ENCODE results near the gene ZNF304.
A peak's percentile ranks its signal among the peaks of the same experiment; 100 is the strongest.
"Not testable (repeated sequence)": the region's sequence is repeated elsewhere in the genome, so short reads cannot be mapped to it uniquely, and the experiment has no call there.

ZNF304 gene

GRCh38 chr19:57338877-57339276 lies 12.2 kb upstream of the ZNF304 start:
- Mint-ChIP-seq H3K36me3 (peaks cover 22% of the 10 kb centered on the region), H3K9me3 (no peaks in the 10 kb centered on the region), H3K27ac (no peak overlapping the region), H3K4me3 (no peak overlapping the region), H3K4me1 (no peaks in the 10 kb centered on the region), H3K27me3 (no peaks in the 10 kb centered on the region)
- no peak for ATAC-seq

DNA sequence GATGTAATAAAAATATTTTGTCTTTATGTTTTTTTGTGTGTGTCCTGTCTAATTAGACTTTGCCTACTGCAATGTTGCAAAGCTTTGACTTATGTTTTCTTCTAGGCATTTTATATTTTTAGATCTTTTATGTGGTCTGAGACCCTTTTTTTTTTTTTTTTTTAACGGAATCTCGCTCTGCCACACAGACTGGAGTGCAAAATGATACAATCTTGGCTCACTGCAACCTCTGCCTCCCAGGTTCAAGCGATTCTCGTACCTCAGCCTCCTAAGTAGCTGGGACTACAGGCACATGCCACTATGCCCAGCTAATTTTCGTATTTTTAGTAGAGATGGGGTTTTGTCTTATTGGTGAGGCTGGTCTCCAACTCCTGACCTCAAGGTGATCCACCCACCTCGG lies 8.5 kb upstream of the ZNF304 start:
- no peaks in the 10 kb centered on the region for H3K27me3 Mint-ChIP-seq

DNA sequence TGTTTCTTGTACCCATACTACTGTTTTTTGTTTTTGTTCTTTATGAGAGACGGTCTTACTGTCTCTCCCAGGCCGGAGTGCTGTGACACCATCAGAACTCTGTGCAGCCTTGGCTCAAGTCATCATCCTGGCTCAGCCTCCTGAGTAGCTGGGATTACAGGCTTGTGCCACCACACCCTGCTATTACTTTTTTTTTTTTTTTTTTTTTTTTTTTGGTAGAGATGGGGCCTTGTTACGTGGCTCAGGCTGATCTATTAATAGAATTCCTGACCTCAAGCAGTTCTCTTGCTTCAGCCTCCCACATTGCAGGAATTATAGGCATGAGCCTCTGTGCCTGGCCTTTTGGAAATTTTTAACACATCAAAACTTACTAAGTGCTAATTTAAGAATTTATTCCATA lies 2.9 kb upstream of the ZNF304 start:
- Mint-ChIP-seq H3K27ac (no peak overlapping the region), H3K9me3 (peaks cover 8% of the 10 kb centered on the region), H3K4me3 (no peak overlapping the region), H3K27me3 (no peaks in the 10 kb centered on the region), H3K36me3 (peaks cover 21% of the 10 kb centered on the region), H3K4me1 (peaks cover 30% of the 10 kb centered on the region)
- no peak for ATAC-seq

More for the DNA sequence above, 8.5 kb upstream of the ZNF304 start:
- no peak overlapping the region for H3K27ac Mint-ChIP-seq
- H3K36me3 Mint-ChIP-seq: no peaks in the 10 kb centered on the region
- H3K4me3 Mint-ChIP-seq: no peak overlapping the region
- H3K9me3 Mint-ChIP-seq: no peaks in the 10 kb centered on the region
- no peaks in the 10 kb centered on the region for H3K4me1 Mint-ChIP-seq
- ATAC-seq: no peak

- peak overlapping the region; percentile 96 for H3K4me3 Mint-ChIP-seq
- no peaks in the 10 kb centered on the region for H3K27me3 Mint-ChIP-seq
- H3K9me3 Mint-ChIP-seq: peaks cover 32% of the 10 kb centered on the region
- peaks cover 37% of the 10 kb centered on the region for H3K4me1 Mint-ChIP-seq
- peaks cover 58% of the 10 kb centered on the region for H3K36me3 Mint-ChIP-seq
- no peak for ATAC-seq
- peak overlapping the region; percentile 96 for H3K27ac Mint-ChIP-seq
Observed at GRCh38 chr19:57351867-57352266, 796 bp downstream of the ZNF304 start.

- H3K9me3 Mint-ChIP-seq: peaks cover 39% of the 10 kb centered on the region
- no peak overlapping the region for H3K4me3 Mint-ChIP-seq
- H3K27ac Mint-ChIP-seq: no peak overlapping the region
- peaks cover 29% of the 10 kb centered on the region for H3K4me1 Mint-ChIP-seq
- ATAC-seq: no peak
- no peaks in the 10 kb centered on the region for H3K27me3 Mint-ChIP-seq
- peaks cover 86% of the 10 kb centered on the region for H3K36me3 Mint-ChIP-seq
Observed at GRCh38 chr19:57355916-57356315, 4.8 kb downstream of the ZNF304 start.

DNA sequence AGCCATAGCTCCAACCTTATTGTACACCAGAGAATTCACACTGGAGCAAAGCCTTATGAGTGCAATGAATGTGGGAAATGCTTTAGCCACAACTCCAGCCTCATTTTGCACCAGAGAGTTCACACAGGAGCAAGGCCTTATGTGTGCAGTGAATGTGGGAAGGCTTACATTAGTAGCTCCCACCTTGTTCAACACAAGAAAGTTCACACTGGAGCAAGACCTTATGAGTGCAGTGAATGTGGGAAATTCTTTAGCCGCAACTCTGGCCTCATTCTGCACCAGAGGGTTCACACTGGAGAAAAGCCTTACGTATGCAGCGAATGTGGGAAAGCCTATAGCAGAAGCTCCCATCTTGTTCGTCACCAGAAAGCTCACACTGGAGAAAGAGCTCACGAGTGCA lies 6.3 kb downstream of the ZNF304 start:
- ATAC-seq: no peak
- Mint-ChIP-seq H3K9me3 (peaks cover 40% of the 10 kb centered on the region), H3K4me3 (no peak overlapping the region), H3K27ac (no peak overlapping the region), H3K27me3 (no peaks in the 10 kb centered on the region), H3K36me3 (peaks cover 77% of the 10 kb centered on the region), H3K4me1 (peaks cover 14% of the 10 kb centered on the region)

- Mint-ChIP-seq H3K4me3 (no peak overlapping the region), H3K27ac (no peak overlapping the region), H3K27me3 (no peaks in the 10 kb centered on the region), H3K9me3 (peaks cover 30% of the 10 kb centered on the region), H3K36me3 (peaks cover 66% of the 10 kb centered on the region), H3K4me1 (peaks cover 14% of the 10 kb centered on the region)
- no peak for ATAC-seq
Observed at GRCh38 chr19:57359300-57359699, 8.2 kb downstream of the ZNF304 start.

DNA sequence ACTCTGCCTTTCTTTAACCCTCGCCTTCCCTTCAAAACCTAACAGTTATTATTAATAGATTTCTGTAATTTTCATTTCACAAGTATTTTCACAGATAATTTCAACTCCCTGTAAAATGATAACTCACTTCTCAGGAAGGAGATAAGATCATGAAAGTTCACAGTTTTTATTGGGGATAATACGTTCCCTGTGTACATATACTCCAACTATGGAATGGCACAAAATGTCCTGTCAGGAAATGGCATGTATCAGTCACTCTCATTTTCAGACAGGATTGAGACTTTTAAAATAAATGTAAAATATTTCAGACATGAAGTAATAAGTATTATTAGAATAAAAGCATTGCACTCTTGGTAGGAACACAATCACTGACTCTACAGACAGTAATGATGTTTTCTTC lies 11.3 kb downstream of the ZNF304 start:
- ATAC-seq: no peak
- Mint-ChIP-seq H3K4me3 (no peak overlapping the region), H3K27me3 (no peaks in the 10 kb centered on the region), H3K4me1 (peaks cover 17% of the 10 kb centered on the region), H3K9me3 (peaks cover 11% of the 10 kb centered on the region), H3K36me3 (peaks cover 35% of the 10 kb centered on the region), H3K27ac (peak overlapping the region; percentile 90)

GRCh38 chr19:57362997-57363687 lies 12.1 kb downstream of the ZNF304 start, which contains the start of the genes TRAPPC2B and ZNF547:
TSS of gene TRAPPC2B (plus strand) at chr19:57363551. CDS start at chr19:57364834, 1,283 bp downstream.
TSS of gene ZNF547 (plus strand) at chr19:57363551. CDS start at chr19:57368556, 5,005 bp downstream.
- H3K4me1 Mint-ChIP-seq: peaks cover 17% of the 10 kb centered on the region
- H3K9me3 Mint-ChIP-seq: peaks cover 8% of the 10 kb centered on the region
- peak; percentile 98 for ATAC-seq
- H3K36me3 Mint-ChIP-seq: peaks cover 28% of the 10 kb centered on the region
- no peaks in the 10 kb centered on the region for H3K27me3 Mint-ChIP-seq
- H3K27ac Mint-ChIP-seq: peak within 1 kb of the TSS; percentile 90
- H3K4me3 Mint-ChIP-seq: peak within 1 kb of the TSS; percentile 95

GRCh38 chr19:57363688-57364181 lies 12.7 kb downstream of the ZNF304 start:
- Mint-ChIP-seq H3K9me3 (peaks cover 9% of the 10 kb centered on the region), H3K4me3 (peak overlapping the region; percentile 95), H3K27ac (peak overlapping the region; percentile 90), H3K27me3 (no peaks in the 10 kb centered on the region), H3K4me1 (peaks cover 19% of the 10 kb centered on the region), H3K36me3 (peaks cover 28% of the 10 kb centered on the region)
- ATAC-seq: peak; percentile 20

- H3K36me3 Mint-ChIP-seq: peaks cover 45% of the 10 kb centered on the region
- no peak for ATAC-seq
- no peak overlapping the region for H3K27ac Mint-ChIP-seq
- peaks cover 10% of the 10 kb centered on the region for H3K9me3 Mint-ChIP-seq
- peaks cover 28% of the 10 kb centered on the region for H3K4me1 Mint-ChIP-seq
- H3K27me3 Mint-ChIP-seq: no peaks in the 10 kb centered on the region
- H3K4me3 Mint-ChIP-seq: no peak overlapping the region
Observed at GRCh38 chr19:57366776-57367175, 15.7 kb downstream of the ZNF304 start.

- Mint-ChIP-seq H3K9me3 (peaks cover 25% of the 10 kb centered on the region), H3K4me3 (no peak overlapping the region), H3K27me3 (no peaks in the 10 kb centered on the region), H3K36me3 (peaks cover 100% of the 10 kb centered on the region), H3K4me1 (peaks cover 5% of the 10 kb centered on the region), H3K27ac (no peak overlapping the region)
- no peak for ATAC-seq
Observed at GRCh38 chr19:57374179-57374578, 23.1 kb downstream of the ZNF304 start.

DNA sequence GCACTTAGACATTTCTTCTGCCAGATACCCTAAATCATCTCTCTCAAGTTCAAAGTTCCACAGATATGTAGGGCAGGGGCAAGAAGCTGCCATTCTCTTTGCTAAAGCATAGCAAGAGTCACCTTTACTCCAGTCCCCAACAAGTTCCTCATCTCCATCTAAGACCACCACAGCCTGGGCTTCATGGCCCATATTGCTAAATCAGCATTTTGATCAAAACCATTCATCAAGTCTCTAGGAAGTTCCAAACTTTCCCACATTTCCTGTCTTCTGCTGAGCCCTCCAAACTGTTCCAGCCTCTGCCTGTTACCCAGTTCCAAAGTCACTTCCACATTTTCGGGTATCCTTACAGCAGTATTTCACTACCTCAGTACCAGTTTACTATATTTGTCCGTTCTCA lies 23.6 kb downstream of the ZNF304 start:
- not testable (repeated sequence) for ATAC-seq, H3K4me3 Mint-ChIP-seq, H3K27ac Mint-ChIP-seq, H3K27me3 Mint-ChIP-seq, H3K4me1 Mint-ChIP-seq
- Mint-ChIP-seq H3K36me3 (peaks cover 100% of the 10 kb centered on the region), H3K9me3 (peaks cover 28% of the 10 kb centered on the region)

- no peaks in the 10 kb centered on the region for H3K27me3 Mint-ChIP-seq
- no peaks in the 10 kb centered on the region for H3K4me1 Mint-ChIP-seq
- H3K9me3 Mint-ChIP-seq: peaks cover 29% of the 10 kb centered on the region
- no peak overlapping the region for H3K27ac Mint-ChIP-seq
- H3K36me3 Mint-ChIP-seq: peaks cover 92% of the 10 kb centered on the region
- no peak overlapping the region for H3K4me3 Mint-ChIP-seq
- no peak for ATAC-seq
Observed at GRCh38 chr19:57376151-57376550, 25.1 kb downstream of the ZNF304 start.

GRCh38 chr19:57377498-57378146 lies 26.6 kb downstream of the ZNF304 start:
- peaks cover 29% of the 10 kb centered on the region for H3K9me3 Mint-ChIP-seq
- no peak for ATAC-seq
- H3K4me3 Mint-ChIP-seq: no peak overlapping the region
- no peaks in the 10 kb centered on the region for H3K4me1 Mint-ChIP-seq
- H3K27ac Mint-ChIP-seq: no peak overlapping the region
- H3K27me3 Mint-ChIP-seq: no peaks in the 10 kb centered on the region
- H3K36me3 Mint-ChIP-seq: peaks cover 77% of the 10 kb centered on the region

- no peak for ATAC-seq
- H3K27ac Mint-ChIP-seq: no peak overlapping the region
Observed at GRCh38 chr19:57380923-57381322, 29.9 kb downstream of the ZNF304 start.

More at GRCh38 chr19:57380923-57381322, 29.9 kb downstream of the ZNF304 start:
- Mint-ChIP-seq H3K27me3 (no peaks in the 10 kb centered on the region), H3K4me1 (no peaks in the 10 kb centered on the region), H3K4me3 (no peak overlapping the region), H3K36me3 (peaks cover 44% of the 10 kb centered on the region), H3K9me3 (peaks cover 25% of the 10 kb centered on the region)

All from stimulated activated memory B cell treated with anti-CD40 and anti-IgM and Interleukin-4, amounts not matched to agents 10 μg/mL and 1 μg/mL and 100 μg/mL, for 72 hours (primary cell).